ENCODE measurements around the gene NT5DC2.

Gene NT5DC2

GRCh38 chr3:52524258-52524751, 9.4 kb downstream of the NT5DC2 start:
- DNase-seq = no peak

DNA sequence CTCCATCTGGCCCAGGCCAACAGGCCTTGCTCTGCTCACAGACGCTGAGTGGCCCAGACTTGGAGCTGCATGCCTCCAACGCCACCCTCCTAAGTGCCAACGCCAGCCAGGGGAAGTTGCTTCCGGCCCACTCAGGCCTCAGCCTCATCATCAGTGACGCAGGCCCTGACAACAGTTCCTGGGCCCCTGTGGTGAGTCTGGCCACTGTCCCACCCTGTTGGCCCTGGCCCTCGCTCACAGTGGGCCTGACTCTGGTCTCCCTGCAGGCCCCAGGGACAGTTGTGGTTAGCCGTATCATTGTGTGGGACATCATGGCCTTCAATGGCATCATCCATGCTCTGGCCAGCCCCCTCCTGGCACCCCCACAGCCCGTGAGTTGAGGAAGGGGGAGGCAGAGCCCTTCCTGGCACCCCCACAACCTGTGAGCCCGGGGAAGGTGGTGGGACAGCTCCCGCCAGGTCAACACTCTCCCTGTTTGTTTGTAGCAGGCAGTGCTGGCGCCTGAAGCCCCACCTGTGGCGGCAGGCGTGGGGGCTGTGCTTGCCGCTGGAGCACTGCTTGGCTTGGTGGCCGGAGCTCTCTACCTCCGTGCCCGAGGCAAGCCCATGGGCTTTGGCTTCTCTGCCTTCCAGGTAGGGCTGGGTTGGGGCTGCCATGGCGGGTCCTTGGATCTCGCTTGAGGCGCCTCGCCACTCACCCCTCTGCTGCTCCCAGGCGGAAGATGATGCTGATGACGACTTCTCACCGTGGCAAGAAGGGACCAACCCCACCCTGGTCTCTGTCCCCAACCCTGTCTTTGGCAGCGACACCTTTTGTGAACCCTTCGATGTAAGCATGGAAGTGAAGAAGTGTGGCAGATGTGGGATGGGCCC, 10.0 kb downstream of the NT5DC2 start:
- DNase-seq = no peak

- no peak for DNase-seq
These were observed 10.9 kb downstream of the NT5DC2 start for GRCh38 chr3:52522651-52523251.

DNA sequence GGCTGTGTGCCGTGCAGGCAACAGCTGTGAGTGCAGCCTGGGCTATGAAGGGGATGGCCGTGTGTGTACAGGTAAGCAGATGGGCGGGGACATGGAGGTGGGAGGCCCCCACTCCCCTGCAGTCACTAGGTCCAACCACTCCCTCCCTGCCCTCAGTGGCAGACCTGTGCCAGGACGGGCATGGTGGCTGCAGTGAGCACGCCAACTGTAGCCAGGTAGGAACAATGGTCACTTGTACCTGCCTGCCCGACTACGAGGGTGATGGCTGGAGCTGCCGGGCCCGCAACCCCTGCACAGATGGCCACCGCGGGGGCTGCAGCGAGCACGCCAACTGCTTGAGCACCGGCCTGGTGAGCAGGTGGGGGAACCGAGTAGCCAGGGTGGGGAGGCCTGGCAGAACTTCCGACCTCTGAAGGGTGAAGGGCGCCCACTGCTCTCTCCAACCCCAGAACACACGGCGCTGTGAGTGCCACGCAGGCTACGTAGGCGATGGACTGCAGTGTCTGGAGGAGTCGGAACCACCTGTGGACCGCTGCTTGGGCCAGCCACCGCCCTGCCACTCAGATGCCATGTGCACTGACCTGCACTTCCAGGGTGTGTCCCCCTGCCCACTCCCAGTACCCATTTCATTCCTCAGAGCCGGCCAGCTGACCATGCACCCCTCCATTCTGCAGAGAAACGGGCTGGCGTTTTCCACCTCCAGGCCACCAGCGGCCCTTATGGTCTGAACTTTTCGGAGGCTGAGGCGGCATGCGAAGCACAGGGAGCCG, 11.6 kb downstream of the NT5DC2 start:
- no peak for DNase-seq

DNA sequence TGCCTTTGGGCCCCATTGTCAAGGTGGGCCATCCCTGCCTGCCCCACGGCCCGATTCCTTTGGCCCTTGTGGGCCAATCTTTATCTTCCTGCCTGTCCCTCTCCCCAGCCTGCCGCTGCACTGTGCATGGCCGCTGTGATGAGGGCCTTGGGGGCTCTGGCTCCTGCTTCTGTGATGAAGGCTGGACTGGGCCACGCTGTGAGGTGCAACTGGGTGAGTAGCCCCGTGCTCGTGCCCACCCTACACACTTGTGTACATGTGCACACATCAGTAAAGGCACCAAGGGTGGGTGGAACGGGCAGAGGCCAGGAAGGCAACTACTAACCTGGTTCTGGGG, 12.2 kb downstream of the NT5DC2 start:
- DNase-seq = no peak

DNA sequence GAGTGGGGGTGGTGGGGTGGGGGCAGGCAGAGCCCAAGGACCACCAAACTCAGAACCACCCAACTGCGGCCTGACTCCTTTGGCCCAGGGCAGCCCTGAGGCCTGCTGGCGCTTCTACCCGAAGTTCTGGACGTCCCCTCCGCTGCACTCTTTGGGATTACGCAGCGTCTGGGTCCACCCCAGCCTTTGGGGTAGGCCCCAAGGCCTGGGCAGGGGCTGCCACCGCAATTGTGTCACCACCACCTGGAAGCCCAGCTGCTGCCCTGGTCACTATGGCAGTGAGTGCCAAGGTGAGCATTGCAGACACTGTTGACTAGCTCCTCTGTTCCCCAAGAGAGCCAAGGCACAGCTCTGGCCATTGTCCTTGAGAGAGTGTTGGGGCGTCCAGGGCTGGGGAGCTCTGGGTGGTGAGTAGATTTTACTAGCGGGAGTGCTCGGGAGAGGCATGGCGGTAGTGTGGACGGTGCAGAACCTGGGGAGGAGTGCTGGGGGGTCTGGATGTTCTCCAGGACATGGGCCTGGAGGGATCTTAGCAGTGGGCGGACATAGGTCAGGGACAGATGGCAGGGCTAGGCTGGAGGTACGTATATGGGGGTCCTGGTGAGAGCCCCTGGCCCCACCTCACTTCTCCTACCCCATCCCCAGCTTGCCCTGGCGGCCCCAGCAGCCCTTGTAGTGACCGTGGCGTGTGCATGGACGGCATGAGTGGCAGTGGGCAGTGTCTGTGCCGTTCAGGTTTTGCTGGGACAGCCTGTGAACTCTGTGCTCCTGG, 12.8 kb downstream of the NT5DC2 start:
- DNase-seq = no peak

DNA sequence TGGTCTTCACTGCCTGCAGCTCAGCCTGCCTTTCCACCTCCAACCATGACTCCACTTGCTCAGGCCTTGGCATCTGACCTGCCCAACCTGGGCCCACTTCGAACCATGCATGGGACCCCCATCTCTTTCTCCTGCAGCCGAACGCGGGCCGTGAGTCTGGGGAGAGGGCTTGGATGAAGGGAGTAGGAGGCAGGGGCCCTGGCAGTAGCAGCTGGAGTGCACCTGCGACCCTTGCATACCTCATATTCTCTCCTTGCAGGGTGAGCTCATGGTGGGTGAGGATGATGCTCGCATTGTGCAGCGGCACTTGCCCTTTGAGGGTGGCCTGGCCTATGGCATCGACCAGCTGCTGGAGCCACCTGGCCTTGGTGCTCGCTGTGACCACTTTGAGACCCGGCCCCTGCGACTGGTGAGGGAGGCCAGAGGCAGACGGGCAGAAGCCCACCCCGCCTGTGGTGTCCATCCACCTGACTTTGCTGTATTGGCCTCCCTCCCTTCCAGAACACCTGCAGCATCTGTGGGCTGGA, 13.5 kb downstream of the NT5DC2 start:
- no peak for DNase-seq

- DNase-seq = no peak
These were observed 14.1 kb downstream of the NT5DC2 start for GRCh38 chr3:52519445-52520140.

GRCh38 chr3:52518723-52519444, 14.8 kb downstream of the NT5DC2 start:
- DNase-seq = no peak

DNA sequence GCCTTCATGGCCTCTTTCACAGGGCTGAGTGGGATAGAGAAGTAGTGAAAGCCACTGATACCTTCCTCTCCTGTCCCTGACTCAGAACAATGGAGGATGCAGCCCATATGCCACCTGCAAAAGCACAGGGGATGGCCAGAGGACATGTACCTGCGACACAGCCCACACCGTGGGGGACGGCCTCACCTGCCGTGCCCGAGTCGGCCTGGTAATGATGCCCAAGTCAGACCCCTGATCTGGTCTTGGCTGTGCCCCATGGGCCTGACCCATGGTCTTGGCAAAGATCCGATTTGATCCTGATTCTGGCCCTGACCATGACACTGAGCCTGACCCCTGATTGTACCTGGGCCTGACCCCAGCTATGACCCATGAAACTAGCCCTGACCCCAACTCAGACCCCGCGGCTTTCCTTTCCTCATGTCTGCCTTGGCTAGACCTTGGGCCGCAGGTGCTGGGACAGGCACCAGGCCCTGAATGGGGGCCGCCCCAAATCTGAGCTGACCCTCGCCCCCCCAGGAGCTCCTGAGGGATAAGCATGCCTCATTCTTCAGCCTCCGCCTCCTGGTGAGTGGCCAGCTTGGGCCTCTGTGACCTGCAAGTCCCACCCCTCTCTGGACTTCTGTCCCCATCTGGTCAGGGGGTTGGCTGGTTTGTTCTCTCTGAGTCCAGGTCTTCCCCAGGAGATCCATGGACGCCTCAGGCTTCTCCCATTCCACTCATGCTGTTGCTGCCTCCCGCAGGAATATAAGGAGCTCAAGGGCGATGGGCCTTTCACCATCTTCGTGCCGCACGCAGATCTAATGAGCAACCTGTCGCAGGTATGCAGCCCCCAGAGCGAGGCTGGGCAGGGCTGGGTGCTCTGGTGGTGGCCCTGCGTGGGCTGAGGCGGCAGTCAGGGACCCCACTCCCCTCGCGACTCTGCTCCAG, 15.6 kb downstream of the NT5DC2 start:
- DNase-seq = no peak

- no peak for DNase-seq
These were observed 17.0 kb downstream of the NT5DC2 start for GRCh38 chr3:52516509-52517195.

DNA sequence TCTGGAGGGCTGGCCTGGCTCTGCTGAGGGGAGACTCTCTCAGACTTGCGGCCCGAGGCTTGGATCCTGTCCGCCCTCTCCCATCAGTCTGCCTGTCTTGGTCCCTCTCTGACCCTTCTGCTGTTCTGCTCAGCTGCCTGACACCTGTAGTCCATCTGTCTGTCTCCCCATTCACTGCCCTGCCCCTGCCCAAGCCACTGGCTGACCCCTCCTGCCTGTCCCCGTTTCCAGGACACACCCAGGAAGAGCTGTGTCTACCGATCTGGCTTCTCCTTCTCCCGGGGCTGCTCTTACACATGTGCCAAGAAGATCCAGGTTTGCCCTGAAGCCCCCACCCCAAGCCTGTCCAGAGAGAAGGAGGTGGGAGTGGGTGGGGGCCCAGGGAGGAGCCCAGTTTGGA, 18.5 kb downstream of the NT5DC2 start:
- DNase-seq = no peak

- no peak for DNase-seq
These were observed 19.1 kb downstream of the NT5DC2 start for GRCh38 chr3:52514576-52514975.

- DNase-seq = no peak
These were observed 20.4 kb downstream of the NT5DC2 start for GRCh38 chr3:52513281-52513680.

DNA sequence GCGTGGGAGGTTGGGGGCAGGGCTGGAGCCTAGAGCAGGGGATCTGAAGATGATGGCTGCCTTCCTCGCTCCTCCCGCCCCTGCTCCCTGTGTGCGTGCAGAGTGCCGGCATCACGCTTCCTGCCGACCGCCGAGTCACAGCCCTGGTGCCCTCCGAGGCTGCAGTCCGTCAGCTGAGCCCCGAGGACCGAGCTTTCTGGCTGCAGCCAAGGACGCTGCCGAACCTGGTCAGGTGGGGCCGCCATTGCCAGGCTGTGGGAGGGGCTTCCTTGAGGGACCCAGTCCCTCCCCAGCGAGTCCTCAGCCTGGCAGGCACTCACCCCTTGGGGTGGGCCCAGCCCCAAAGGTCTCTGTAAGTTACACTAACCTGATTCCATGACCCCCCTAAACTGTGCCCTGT, 20.9 kb downstream of the NT5DC2 start:
- DNase-seq = no peak

DNA sequence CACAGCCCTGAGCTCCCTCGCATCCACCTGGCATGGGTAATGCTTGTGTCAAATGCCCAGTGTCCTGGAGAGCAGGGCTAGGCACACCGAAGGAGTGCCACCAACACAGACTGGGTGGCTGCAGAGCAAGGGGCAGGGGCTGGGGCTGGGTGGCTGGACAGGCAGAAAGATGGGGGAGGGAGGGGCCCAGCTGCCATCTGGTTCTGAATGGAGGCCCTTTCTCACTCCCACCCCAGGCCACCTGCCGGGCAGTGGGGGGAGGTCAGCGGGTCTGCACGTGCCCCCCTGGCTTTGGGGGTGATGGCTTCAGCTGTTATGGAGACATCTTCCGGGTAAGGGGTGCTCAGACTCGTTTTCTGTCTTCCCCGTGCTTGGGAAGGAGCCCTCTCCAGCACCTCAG, 21.6 kb downstream of the NT5DC2 start:
- DNase-seq = no peak

DNA sequence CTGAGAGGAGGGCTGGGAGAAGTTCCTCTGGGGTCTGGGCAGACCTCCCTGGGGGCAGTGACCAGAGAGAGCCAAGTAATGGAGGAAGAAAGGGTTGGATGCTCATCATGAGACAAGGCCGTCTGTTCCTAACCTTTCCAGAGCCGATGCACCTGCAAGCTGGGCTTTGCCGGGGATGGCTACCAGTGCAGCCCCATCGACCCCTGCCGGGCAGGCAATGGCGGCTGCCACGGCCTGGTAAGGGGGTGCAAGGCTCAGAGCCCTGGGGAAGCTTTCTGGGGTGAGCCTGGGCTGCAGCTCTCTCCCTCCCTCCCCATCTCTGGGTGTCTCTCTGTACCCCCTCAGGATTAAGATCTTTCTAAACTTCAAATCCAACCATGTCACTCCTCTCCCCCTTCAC, 22.1 kb downstream of the NT5DC2 start:
- no peak for DNase-seq

DNA sequence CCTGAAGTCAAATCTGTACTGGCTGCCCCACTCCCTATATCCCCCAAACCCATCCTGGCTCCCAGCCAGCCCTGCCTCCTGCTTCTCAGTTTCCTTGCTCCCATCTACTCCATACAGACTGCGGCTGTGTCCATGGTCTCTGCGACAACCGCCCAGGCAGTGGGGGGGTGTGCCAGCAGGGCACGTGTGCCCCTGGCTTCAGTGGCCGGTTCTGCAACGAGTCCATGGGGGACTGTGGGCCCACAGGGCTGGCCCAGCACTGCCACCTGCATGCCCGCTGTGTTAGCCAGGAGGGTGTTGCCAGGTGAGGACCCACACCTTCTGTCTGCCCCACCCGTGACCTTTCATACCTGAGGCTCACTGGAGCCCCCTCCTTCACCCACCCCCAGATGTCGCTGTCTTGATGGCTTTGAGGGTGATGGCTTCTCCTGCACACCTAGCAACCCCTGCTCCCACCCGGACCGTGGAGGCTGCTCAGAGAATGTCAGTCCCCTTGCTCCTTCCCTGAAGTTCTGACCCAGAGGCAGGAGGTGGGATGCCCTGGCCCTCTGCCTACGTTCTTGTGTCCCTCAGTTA, 23.8 kb downstream of the NT5DC2 start:
- no peak for DNase-seq

- DNase-seq = peak; percentile 74
These were observed 26.3 kb downstream of the NT5DC2 start for GRCh38 chr3:52507359-52507758.
